Thyroid gland (tissue), 4 donors: Measurements from ENCODE around the gene OSBPL8.

Source experiments
- POLR2A ChIP-seq, 2 donors: fragments of 450-650 bp; IDR thresholded peaks; one replicate each; pipeline ENCODE4 v1.6.1; 2017; ENCODE audit warnings: antibody characterized with exemption in 2 of 2, mild to moderate bottlenecking in 2 of 2, moderate library complexity in 1 of 2
- TF ChIP-seq, protein P1 (sequence below), 6 experiments: fragments of 200-600 bp in 3 of 6; fragments of 450-650 bp in 3 of 6; sonication (generic) in 3 of 6; IDR thresholded peaks; one replicate each; pipeline ENCODE4 v1.5.1; 2016 to 2019; ENCODE audit warnings: antibody characterized with exemption in 6 of 6, mild to moderate bottlenecking in 2 of 6, inconsistent platforms in 1 of 6, moderate library complexity in 1 of 6

DNA sequence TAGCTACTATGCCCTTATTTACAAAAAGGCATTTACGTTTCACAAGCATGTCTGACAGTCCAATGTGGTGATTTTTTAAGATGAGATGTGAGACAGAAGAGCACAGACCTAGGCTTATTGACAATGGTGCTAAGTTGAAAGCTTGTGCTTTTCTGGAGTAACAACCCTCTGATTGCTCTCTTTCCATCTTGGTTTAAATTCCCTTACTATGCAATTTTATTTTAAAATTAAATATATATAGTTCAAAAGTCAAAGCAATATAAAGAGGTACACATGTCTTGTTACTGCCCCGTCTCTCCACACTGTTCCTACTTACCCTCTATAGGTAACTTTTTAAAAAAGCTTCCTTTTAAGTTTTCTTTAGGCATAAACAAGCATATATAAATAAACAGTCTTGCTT lies 172.0 kb downstream of the OSBPL8 start:
- TF ChIP-seq, protein P1, sequence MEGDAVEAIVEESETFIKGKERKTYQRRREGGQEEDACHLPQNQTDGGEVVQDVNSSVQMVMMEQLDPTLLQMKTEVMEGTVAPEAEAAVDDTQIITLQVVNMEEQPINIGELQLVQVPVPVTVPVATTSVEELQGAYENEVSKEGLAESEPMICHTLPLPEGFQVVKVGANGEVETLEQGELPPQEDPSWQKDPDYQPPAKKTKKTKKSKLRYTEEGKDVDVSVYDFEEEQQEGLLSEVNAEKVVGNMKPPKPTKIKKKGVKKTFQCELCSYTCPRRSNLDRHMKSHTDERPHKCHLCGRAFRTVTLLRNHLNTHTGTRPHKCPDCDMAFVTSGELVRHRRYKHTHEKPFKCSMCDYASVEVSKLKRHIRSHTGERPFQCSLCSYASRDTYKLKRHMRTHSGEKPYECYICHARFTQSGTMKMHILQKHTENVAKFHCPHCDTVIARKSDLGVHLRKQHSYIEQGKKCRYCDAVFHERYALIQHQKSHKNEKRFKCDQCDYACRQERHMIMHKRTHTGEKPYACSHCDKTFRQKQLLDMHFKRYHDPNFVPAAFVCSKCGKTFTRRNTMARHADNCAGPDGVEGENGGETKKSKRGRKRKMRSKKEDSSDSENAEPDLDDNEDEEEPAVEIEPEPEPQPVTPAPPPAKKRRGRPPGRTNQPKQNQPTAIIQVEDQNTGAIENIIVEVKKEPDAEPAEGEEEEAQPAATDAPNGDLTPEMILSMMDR (IDR thresholded peaks at IDR 0.05): no peak
- TF ChIP-seq POLR2A (IDR thresholded peaks at IDR 0.05): no peak
